Islet precursor cell (in vitro differentiated cells): ENCODE measurements around the gene PGPEP1.
"Not testable (repeated sequence)": the region's sequence is repeated elsewhere in the genome, so short reads cannot be mapped to it uniquely, and the experiment has no call there.

ENCODE experiments used
- DNase-seq: peaks from one replicate; pipeline ENCODE4 v3.0.0-alpha.2; 2018

The PGPEP1 gene

GRCh38 chr19:18308948-18309325 is 31.5 kb upstream of the PGPEP1 start:
- DNase-seq, result no peak

- no peak for DNase-seq
Observed at GRCh38 chr19:18309525-18310064, 30.8 kb upstream of the PGPEP1 start.

GRCh38 chr19:18310118-18310909 is 30.1 kb upstream of the PGPEP1 start:
- DNase-seq, result no peak

- no peak for DNase-seq
Observed at GRCh38 chr19:18310966-18311365, 29.4 kb upstream of the PGPEP1 start.

- DNase-seq, result no peak
Observed at GRCh38 chr19:18311502-18312091, 28.8 kb upstream of the PGPEP1 start.

GRCh38 chr19:18312092-18312534 is 28.3 kb upstream of the PGPEP1 start:
- DNase-seq, result no peak

GRCh38 chr19:18313398-18313797 is 27.0 kb upstream of the PGPEP1 start:
- no peak for DNase-seq

- no peak for DNase-seq
Observed at GRCh38 chr19:18317961-18318800, 22.2 kb upstream of the PGPEP1 start.

- no peak for DNase-seq
Observed at GRCh38 chr19:18319591-18320135, 20.7 kb upstream of the PGPEP1 start.

GRCh38 chr19:18320865-18321733 is 19.3 kb upstream of the PGPEP1 start:
- DNase-seq, result no peak

GRCh38 chr19:18321734-18322102 is 18.7 kb upstream of the PGPEP1 start:
- DNase-seq, result peak; percentile 85

GRCh38 chr19:18322318-18322758 is 18.1 kb upstream of the PGPEP1 start:
- DNase-seq, result peak; percentile 84

- DNase-seq, result peak; percentile 99
Observed at GRCh38 chr19:18322759-18323460, 17.5 kb upstream of the PGPEP1 start, which contains the start of gene LSM4. TSS of gene LSM4 (minus strand) at chr19:18323076. CDS start at chr19:18323020, 56 bp downstream.

- not testable (repeated sequence) for DNase-seq
Observed at GRCh38 chr19:18324373-18324731, 16.0 kb upstream of the PGPEP1 start.

GRCh38 chr19:18326772-18327171 is 13.6 kb upstream of the PGPEP1 start:
- DNase-seq, result no peak

- DNase-seq, result peak; percentile 98
Observed at GRCh38 chr19:18328340-18329034, 11.9 kb upstream of the PGPEP1 start.

- DNase-seq, result peak; percentile 52
Observed at GRCh38 chr19:18329035-18329376, 11.4 kb upstream of the PGPEP1 start.

- DNase-seq, result no peak
Observed at GRCh38 chr19:18330868-18331267, 9.5 kb upstream of the PGPEP1 start.

- peak; percentile 54 for DNase-seq
Observed at GRCh38 chr19:18332917-18333530, 7.4 kb upstream of the PGPEP1 start.

GRCh38 chr19:18333680-18334079 is 6.7 kb upstream of the PGPEP1 start:
- peak; percentile 61 for DNase-seq
